ENCODE measurements around the gene ERCC4.

ERCC4 gene

GRCh38 chr16:13995194-13995593, 75.2 kb downstream of the ERCC4 start:
- DNase-seq: no peak

DNA sequence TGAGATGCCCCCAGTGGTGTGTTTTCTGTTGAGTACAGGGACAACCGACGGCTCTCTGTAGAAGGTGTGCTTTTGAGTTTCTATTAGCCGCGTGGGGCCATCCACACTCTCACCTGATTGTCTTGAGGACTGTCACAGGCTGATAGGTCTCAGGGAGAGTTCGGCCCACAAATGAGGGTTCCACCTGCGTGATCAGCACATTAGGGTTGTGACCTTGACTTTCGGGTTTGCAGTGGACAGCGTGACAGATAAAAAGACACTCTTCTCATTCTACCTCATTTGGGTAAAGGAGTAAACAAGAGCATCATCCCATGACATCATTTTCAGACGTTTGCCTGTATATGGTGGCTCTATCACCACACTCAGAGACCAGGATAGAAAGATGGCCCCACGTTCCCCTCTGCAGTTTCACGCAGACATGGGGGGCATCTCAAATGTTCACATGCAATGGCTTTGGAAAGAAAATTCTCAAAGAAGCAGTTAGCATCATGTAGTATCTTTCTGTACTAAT, 76.9 kb downstream of the ERCC4 start:
- DNase-seq: no peak

GRCh38 chr16:13997526-13997925, 77.6 kb downstream of the ERCC4 start:
- DNase-seq: no peak

GRCh38 chr16:13997933-13998332, 78.0 kb downstream of the ERCC4 start:
- peak; percentile 67 for DNase-seq

- DNase-seq: no peak
Observed at GRCh38 chr16:13999071-13999894, 79.3 kb downstream of the ERCC4 start.

GRCh38 chr16:13999895-14000425, 80.0 kb downstream of the ERCC4 start:
- DNase-seq: no peak

GRCh38 chr16:14001521-14001920, 81.6 kb downstream of the ERCC4 start:
- no peak for DNase-seq

Measured in SHP77 treated with DMSO at 0.1 percent for 48 hours (cell line).